IPS-15b (cell line): Measurements from ENCODE around the gene DICER1.

Experiments
- H3K27me3 ChIP-seq: one replicate; pipeline ENCODE4 v1.6.1; 2013; ENCODE audit warnings: low read length; ENCODE audit not compliant: control insufficient read depth, insufficient read depth
- H3K36me3 ChIP-seq: one replicate; pipeline ENCODE4 v1.6.1; 2013; ENCODE audit warnings: low read length; ENCODE audit not compliant: control insufficient read depth, insufficient read depth
- H3K4me1 ChIP-seq: one replicate; pipeline ENCODE4 v1.6.1; 2013; ENCODE audit warnings: mild to moderate bottlenecking, low read length; ENCODE audit not compliant: control insufficient read depth, insufficient read depth
- H3K4me3 ChIP-seq: one replicate; pipeline ENCODE4 v1.5.1; 2013; ENCODE audit warnings: low read depth, low read length
- H3K9ac ChIP-seq: one replicate; pipeline ENCODE4 v1.6.1; 2013; ENCODE audit warnings: low read depth, mild to moderate bottlenecking, low read length
- H3K9me3 ChIP-seq: one replicate; pipeline ENCODE4 v1.6.1; 2013; ENCODE audit warnings: mild to moderate bottlenecking, low read length; ENCODE audit not compliant: control insufficient read depth, insufficient read depth

Gene DICER1

GRCh38 chr14:95193081-95193480, 35.8 kb upstream of the DICER1 start:
- Histone ChIP-seq H3K9me3 (no peaks in the 10 kb centered on the region), H3K4me1 (peaks cover 4% of the 10 kb centered on the region), H3K4me3 (no peak overlapping the region), H3K9ac (no peak overlapping the region), H3K27me3 (no peaks in the 10 kb centered on the region), H3K36me3 (no peaks in the 10 kb centered on the region)

GRCh38 chr14:95192311-95192710, 35.0 kb upstream of the DICER1 start:
- H3K36me3 ChIP-seq, result no peaks in the 10 kb centered on the region
- H3K27me3 ChIP-seq, result no peaks in the 10 kb centered on the region
- H3K4me3 ChIP-seq, result no peak overlapping the region
- H3K9me3 ChIP-seq, result no peaks in the 10 kb centered on the region
- peaks cover 2% of the 10 kb centered on the region for H3K4me1 ChIP-seq
- H3K9ac ChIP-seq, result no peak overlapping the region

GRCh38 chr14:95191445-95192199, 34.3 kb upstream of the DICER1 start:
- H3K27me3 ChIP-seq, result no peaks in the 10 kb centered on the region
- H3K4me1 ChIP-seq, result no peaks in the 10 kb centered on the region
- no peak overlapping the region for H3K4me3 ChIP-seq
- H3K36me3 ChIP-seq, result no peaks in the 10 kb centered on the region
- no peaks in the 10 kb centered on the region for H3K9me3 ChIP-seq
- no peak overlapping the region for H3K9ac ChIP-seq

GRCh38 chr14:95190857-95191256, 33.5 kb upstream of the DICER1 start:
- Histone ChIP-seq H3K4me3 (no peak overlapping the region), H3K9me3 (no peaks in the 10 kb centered on the region), H3K27me3 (no peaks in the 10 kb centered on the region), H3K4me1 (no peaks in the 10 kb centered on the region), H3K9ac (no peak overlapping the region), H3K36me3 (no peaks in the 10 kb centered on the region)

GRCh38 chr14:95190346-95190840, 33.1 kb upstream of the DICER1 start:
- Histone ChIP-seq H3K4me1 (no peaks in the 10 kb centered on the region), H3K4me3 (no peak overlapping the region), H3K9ac (no peak overlapping the region), H3K27me3 (no peaks in the 10 kb centered on the region), H3K9me3 (no peaks in the 10 kb centered on the region), H3K36me3 (no peaks in the 10 kb centered on the region)

GRCh38 chr14:95189367-95190132, 32.2 kb upstream of the DICER1 start:
- Histone ChIP-seq H3K9ac (no peak overlapping the region), H3K4me1 (no peaks in the 10 kb centered on the region), H3K9me3 (no peaks in the 10 kb centered on the region), H3K4me3 (no peak overlapping the region), H3K27me3 (no peaks in the 10 kb centered on the region), H3K36me3 (no peaks in the 10 kb centered on the region)

GRCh38 chr14:95188380-95188779, 31.1 kb upstream of the DICER1 start:
- Histone ChIP-seq H3K4me1 (no peaks in the 10 kb centered on the region), H3K27me3 (no peaks in the 10 kb centered on the region), H3K9me3 (no peaks in the 10 kb centered on the region), H3K36me3 (no peaks in the 10 kb centered on the region), H3K4me3 (no peak overlapping the region), H3K9ac (no peak overlapping the region)

- H3K9me3 ChIP-seq, result no peaks in the 10 kb centered on the region
- no peak overlapping the region for H3K4me3 ChIP-seq
- no peaks in the 10 kb centered on the region for H3K27me3 ChIP-seq
- no peak overlapping the region for H3K9ac ChIP-seq
- no peaks in the 10 kb centered on the region for H3K4me1 ChIP-seq
- no peaks in the 10 kb centered on the region for H3K36me3 ChIP-seq
Measured at GRCh38 chr14:95185767-95186392, 28.6 kb upstream of the DICER1 start.

- H3K36me3 ChIP-seq, result no peaks in the 10 kb centered on the region
- H3K4me1 ChIP-seq, result no peaks in the 10 kb centered on the region
- no peak overlapping the region for H3K9ac ChIP-seq
- no peaks in the 10 kb centered on the region for H3K27me3 ChIP-seq
- H3K4me3 ChIP-seq, result no peak overlapping the region
- no peaks in the 10 kb centered on the region for H3K9me3 ChIP-seq
Measured at GRCh38 chr14:95185033-95185766, 27.9 kb upstream of the DICER1 start.

- Histone ChIP-seq H3K4me3 (no peak overlapping the region), H3K36me3 (no peaks in the 10 kb centered on the region), H3K9ac (no peak overlapping the region), H3K9me3 (no peaks in the 10 kb centered on the region), H3K27me3 (no peaks in the 10 kb centered on the region), H3K4me1 (no peaks in the 10 kb centered on the region)
Measured at GRCh38 chr14:95184413-95184790, 27.1 kb upstream of the DICER1 start.

- Histone ChIP-seq H3K36me3 (no peaks in the 10 kb centered on the region), H3K27me3 (no peaks in the 10 kb centered on the region), H3K4me1 (no peaks in the 10 kb centered on the region), H3K9me3 (no peaks in the 10 kb centered on the region), H3K4me3 (no peak overlapping the region), H3K9ac (no peak overlapping the region)
Measured at GRCh38 chr14:95183532-95184412, 26.4 kb upstream of the DICER1 start.
